Vagina (tissue), 2 donors: ENCODE results near the gene MAL.

Experiments
- POLR2A ChIP-seq, 2 donors: fragments of 450-650 bp; IDR thresholded peaks; one replicate each; pipeline ENCODE4 v1.6.1; 2017; ENCODE audit warnings: antibody characterized with exemption in 2 of 2, mild to moderate bottlenecking in 2 of 2, moderate library complexity in 2 of 2
- POLR2AphosphoS5 ChIP-seq, 2 donors: sonication (generic); formaldehyde crosslinking; IDR thresholded peaks; one replicate each; pipeline ENCODE4 v1.9.0; 2017; ENCODE audit warnings: antibody characterized with exemption in 2 of 2, mild to moderate bottlenecking in 2 of 2, low read depth in 1 of 2; ENCODE audit not compliant: insufficient read depth in 1 of 2
- TF ChIP-seq, protein P1 (sequence below), 3 experiments: fragments of 450-650 bp in 2 of 3; fragments of 200-600 bp in 1 of 3; sonication (generic) in 1 of 3; IDR thresholded peaks; one replicate each; pipeline ENCODE4 v1.5.1; 2017 to 2019; ENCODE audit warnings: antibody characterized with exemption in 3 of 3, mild to moderate bottlenecking in 2 of 3, moderate library complexity in 2 of 3

DNA sequence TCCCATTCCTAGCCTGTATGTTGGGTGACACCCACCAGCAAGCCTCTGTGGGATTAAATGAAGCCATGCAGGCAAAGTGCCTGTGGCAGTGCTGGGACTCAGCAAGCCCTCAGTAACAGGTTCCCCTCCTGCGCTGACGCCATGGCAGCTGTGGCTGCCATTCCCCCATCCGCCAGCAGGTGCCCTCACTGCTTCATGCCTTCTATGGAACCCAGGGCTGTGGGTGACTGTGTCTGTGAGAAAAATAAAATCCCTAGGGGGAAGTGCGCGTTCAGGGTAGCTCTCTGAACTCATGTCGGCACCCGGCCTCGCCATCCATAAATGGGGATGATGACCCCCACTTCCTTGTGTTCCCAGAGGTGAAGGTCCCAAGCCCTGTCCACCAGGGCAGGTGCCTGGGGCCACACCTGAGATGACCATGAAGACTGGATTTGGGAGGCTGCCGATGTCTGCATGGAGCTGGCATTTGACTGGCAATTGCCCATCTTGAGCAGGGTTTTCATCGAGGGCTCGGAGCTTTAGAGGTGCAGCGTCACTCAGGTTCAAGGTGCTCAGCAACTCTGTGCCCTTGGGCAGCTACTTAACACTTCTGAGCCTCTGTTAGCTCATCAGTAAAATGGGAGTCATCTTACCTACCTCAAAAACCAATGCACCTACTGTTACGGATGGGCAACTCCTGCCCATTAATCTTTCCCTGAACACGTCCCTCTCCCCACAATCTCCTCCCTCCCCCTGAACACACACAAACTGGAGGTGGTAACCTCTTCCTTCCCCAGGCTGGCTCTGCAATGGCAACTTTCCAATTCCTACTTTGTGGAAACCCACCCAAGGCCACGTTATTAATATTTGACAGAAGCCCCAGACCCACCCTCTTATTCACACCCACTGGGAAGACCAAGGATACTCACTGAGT is 2.9 kb upstream of the MAL start:
- TF ChIP-seq, protein P1, sequence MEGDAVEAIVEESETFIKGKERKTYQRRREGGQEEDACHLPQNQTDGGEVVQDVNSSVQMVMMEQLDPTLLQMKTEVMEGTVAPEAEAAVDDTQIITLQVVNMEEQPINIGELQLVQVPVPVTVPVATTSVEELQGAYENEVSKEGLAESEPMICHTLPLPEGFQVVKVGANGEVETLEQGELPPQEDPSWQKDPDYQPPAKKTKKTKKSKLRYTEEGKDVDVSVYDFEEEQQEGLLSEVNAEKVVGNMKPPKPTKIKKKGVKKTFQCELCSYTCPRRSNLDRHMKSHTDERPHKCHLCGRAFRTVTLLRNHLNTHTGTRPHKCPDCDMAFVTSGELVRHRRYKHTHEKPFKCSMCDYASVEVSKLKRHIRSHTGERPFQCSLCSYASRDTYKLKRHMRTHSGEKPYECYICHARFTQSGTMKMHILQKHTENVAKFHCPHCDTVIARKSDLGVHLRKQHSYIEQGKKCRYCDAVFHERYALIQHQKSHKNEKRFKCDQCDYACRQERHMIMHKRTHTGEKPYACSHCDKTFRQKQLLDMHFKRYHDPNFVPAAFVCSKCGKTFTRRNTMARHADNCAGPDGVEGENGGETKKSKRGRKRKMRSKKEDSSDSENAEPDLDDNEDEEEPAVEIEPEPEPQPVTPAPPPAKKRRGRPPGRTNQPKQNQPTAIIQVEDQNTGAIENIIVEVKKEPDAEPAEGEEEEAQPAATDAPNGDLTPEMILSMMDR (IDR thresholded peaks at IDR 0.05): peak; percentile 21 to 52 (median 38)
- TF ChIP-seq POLR2A (IDR thresholded peaks at IDR 0.05) (no peak), POLR2AphosphoS5 (IDR thresholded peaks at IDR 0.05; ENCODE audit: insufficient read depth in 1 of 2, low read depth in 1 of 2) (no peak)
